ENCODE measurements around the gene RAB8B. TPM values are rescaled to one million over a fixed set of nuclear protein-coding genes. Genes with fewer than 3 reads are reported as not detected.

The RAB8B gene
- total and polyA plus RNA-seq, 7 donors = 2.5 to 18.1 (median 5.4) TPM

DNA sequence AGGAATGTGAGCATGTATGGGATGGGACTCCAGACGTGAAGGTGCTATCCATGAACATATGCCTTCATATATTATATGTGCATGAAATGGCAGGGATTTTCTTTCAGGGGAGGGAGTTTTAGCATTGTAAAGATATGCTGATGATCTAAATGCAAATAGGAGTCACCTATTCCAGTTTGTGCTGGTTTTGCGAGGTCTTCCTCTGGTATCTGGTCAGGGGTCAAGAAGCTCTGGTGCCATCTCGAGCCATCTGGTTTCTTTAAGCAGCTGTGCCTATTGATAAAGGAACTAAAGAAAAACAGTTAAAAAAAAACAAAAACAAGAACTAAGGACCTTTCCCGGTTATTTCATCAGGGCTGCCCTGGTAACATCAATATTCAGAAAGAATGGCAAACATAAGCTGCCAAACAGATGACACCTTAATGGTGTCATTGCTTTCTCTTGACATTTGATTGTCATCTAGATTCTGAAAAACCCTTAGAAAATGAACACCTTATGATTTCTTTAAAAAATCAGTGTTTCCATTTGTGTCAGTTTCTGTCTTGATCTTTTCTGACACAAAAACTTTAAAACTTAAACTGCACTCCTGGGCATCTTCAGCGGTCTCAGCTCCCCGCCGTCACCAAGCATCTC lies 110.7 kb downstream of the RAB8B start:
- no peak overlapping the region for H3K27ac ChIP-seq
- no peak for ATAC-seq
- TF ChIP-seq, protein P1, sequence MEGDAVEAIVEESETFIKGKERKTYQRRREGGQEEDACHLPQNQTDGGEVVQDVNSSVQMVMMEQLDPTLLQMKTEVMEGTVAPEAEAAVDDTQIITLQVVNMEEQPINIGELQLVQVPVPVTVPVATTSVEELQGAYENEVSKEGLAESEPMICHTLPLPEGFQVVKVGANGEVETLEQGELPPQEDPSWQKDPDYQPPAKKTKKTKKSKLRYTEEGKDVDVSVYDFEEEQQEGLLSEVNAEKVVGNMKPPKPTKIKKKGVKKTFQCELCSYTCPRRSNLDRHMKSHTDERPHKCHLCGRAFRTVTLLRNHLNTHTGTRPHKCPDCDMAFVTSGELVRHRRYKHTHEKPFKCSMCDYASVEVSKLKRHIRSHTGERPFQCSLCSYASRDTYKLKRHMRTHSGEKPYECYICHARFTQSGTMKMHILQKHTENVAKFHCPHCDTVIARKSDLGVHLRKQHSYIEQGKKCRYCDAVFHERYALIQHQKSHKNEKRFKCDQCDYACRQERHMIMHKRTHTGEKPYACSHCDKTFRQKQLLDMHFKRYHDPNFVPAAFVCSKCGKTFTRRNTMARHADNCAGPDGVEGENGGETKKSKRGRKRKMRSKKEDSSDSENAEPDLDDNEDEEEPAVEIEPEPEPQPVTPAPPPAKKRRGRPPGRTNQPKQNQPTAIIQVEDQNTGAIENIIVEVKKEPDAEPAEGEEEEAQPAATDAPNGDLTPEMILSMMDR (IDR thresholded peaks at IDR 0.05) = no peak
- H3K27me3 ChIP-seq (ENCODE audit: insufficient read depth in 3 of 3, low read length in 2 of 3) = no peaks in the 10 kb centered on the region
- intact Hi-C loops (cut with DNase I) = no loop called here
- no peak for DNase-seq
- H3K9me3 ChIP-seq = no peaks in the 10 kb centered on the region
- no peak overlapping the region for H3K4me3 ChIP-seq
- WGBS, 3 donors = 88 to 89% (median 89%) methylated on average over 7 of the region's 7 CpGs
- H3K4me1 ChIP-seq = no peaks in the 10 kb centered on the region
- H3K36me3 ChIP-seq (ENCODE audit: insufficient read depth in 1 of 2, low read depth in 1 of 2) = peaks cover 0 to 40% of the 10 kb centered on the region in 2 donors

DNA sequence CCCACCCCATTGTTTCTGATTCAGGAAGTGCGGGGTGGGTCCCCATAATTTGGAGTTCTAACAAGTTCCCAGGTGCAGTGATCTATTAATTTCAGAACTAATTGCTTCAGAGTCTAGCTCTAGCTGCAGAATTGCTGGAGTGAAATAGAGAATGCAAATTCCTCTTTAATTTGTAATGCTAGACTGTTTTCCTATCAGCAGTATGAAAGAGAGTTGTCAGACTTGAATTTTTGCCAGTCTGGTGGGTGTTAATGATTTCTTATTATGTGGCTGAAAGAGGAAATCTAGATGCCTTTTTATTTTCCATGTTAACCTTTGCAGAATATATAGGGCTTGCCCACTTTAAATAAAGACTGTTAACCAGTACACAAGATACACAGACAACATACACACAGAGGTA lies 111.7 kb downstream of the RAB8B start:
- no peak for ATAC-seq
- Histone ChIP-seq H3K27me3 (ENCODE audit: insufficient read depth in 3 of 3, low read length in 2 of 3) (no peaks in the 10 kb centered on the region), H3K9me3 (no peaks in the 10 kb centered on the region), H3K27ac (no peak overlapping the region), H3K36me3 (ENCODE audit: insufficient read depth in 1 of 2, low read depth in 1 of 2) (peaks cover 0 to 51% of the 10 kb centered on the region in 2 donors), H3K4me1 (no peaks in the 10 kb centered on the region), H3K4me3 (no peak overlapping the region)
- intact Hi-C loops (cut with DNase I) = no loop called here
- TF ChIP-seq, protein P1 (IDR thresholded peaks at IDR 0.05) = no peak
- 86 to 94% (median 88%) methylated on average over 1 of the region's 1 CpG for WGBS, 3 donors
- no peak for DNase-seq

DNA sequence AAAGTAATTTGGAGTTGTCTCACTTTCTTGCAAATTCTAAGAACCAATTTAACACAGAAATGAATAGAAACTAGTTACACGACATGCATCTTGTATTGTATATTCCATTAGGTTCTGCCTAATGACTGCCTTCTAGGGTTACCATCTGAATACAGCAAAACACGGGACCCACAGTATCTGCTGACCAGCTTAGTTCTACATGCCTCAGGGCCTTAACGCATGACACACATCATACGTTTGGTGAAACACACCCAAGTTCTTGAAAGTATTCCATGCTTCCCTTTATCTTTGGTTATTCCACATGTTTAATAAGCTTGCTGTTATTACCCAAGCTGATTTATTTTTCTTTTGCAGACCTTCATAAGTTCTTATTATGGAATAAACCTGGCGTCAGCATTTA lies 115.9 kb downstream of the RAB8B start:
- H3K36me3 ChIP-seq (ENCODE audit: insufficient read depth in 1 of 2, low read depth in 1 of 2) = peaks cover 0 to 42% of the 10 kb centered on the region in 2 donors
- no peak overlapping the region for H3K27ac ChIP-seq
- WGBS, 3 donors = 89 to 92% (median 91%) methylated on average over 5 of the region's 5 CpGs
- no peak overlapping the region for H3K4me3 ChIP-seq
- no peaks in the 10 kb centered on the region for H3K9me3 ChIP-seq
- TF ChIP-seq, protein P1 (IDR thresholded peaks at IDR 0.05) = no peak
- no peaks in the 10 kb centered on the region for H3K4me1 ChIP-seq
- DNase-seq = no peak
- H3K27me3 ChIP-seq (ENCODE audit: insufficient read depth in 3 of 3, low read length in 2 of 3) = no peaks in the 10 kb centered on the region
- no peak for ATAC-seq
- intact Hi-C loops (cut with DNase I) = no loop called here

DNA sequence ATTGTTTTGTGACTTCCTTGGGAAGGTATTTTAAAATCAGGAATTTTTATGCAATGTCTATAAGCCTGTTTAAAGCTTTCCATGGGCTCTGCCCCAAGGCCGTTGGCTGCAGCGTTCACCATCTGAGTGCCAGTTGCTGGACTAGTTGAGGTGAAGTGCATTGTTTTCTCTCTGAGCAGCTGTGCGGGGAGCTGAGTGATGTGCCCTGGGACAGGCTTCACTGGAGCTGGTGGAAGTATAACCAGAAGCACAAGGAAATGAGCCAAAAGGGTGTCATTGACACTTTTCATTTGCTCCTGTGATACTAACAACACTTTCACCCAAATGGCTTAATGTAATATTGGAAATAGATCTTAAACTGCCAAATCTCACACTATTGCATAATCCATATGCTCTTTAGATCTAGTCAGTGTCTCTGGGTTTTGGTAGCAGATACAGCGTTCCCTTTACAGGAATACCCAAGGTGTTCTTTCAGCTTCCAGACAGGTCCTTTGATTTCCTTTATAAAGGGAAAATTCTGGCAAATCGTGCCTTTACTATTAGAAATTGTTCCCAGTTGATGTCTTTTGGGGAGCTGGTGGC lies 117.2 kb downstream of the RAB8B start:
- no peak overlapping the region for H3K27ac ChIP-seq
- WGBS, 3 donors = 52 to 68% (median 68%) methylated on average over 5 of the region's 5 CpGs
- TF ChIP-seq, protein P1 (IDR thresholded peaks at IDR 0.05) = no peak
- no peaks in the 10 kb centered on the region for H3K9me3 ChIP-seq
- intact Hi-C loops (cut with DNase I) = no loop called here
- DNase-seq (no peak), ATAC-seq (peak in 1 of 4 donors; percentile 80)
- no peak overlapping the region for H3K4me3 ChIP-seq
- H3K4me1 ChIP-seq = no peaks in the 10 kb centered on the region
- H3K27me3 ChIP-seq (ENCODE audit: insufficient read depth in 3 of 3, low read length in 2 of 3) = no peaks in the 10 kb centered on the region
- peaks cover 0 to 35% of the 10 kb centered on the region in 2 donors for H3K36me3 ChIP-seq (ENCODE audit: insufficient read depth in 1 of 2, low read depth in 1 of 2)

Measured in psoas muscle (tissue), 8 donors.